Measurements from ENCODE around the gene LIAS. TPM values are rescaled to one million over a fixed set of nuclear protein-coding genes. Genes with fewer than 3 reads are reported as not detected.
A peak's percentile ranks its signal among the peaks of the same experiment; 100 is the strongest.
"Not testable (repeated sequence)": the region's sequence is repeated elsewhere in the genome, so short reads cannot be mapped to it uniquely, and the experiment has no call there.

The LIAS gene
- total RNA-seq, 1 donor from 2014 or later = 14.7 TPM

GRCh38 chr4:39452860-39453587 is 5.8 kb upstream of the LIAS start:
- no peak for DNase-seq (ENCODE audit: low spot score)

- no peak for DNase-seq (ENCODE audit: low spot score)
Observed at GRCh38 chr4:39453738-39454137, 5.1 kb upstream of the LIAS start.

- DNase-seq (ENCODE audit: low spot score) = no peak
Observed at GRCh38 chr4:39455486-39455885, 3.4 kb upstream of the LIAS start.

GRCh38 chr4:39456946-39457763 is 1.7 kb upstream of the LIAS start:
- DNase-seq (ENCODE audit: low spot score) = no peak

GRCh38 chr4:39458161-39458504 is 723 bp upstream of the LIAS start:
- not testable (repeated sequence) for DNase-seq (ENCODE audit: low spot score)

- no peak for DNase-seq (ENCODE audit: low spot score)
Observed at GRCh38 chr4:39464886-39465501, 6.1 kb downstream of the LIAS start.

GRCh38 chr4:39466747-39467146 is 7.9 kb downstream of the LIAS start:
- DNase-seq (ENCODE audit: low spot score) = no peak

GRCh38 chr4:39467464-39467863 is 8.6 kb downstream of the LIAS start:
- no peak for DNase-seq (ENCODE audit: low spot score)

- peak; percentile 42 for DNase-seq (ENCODE audit: low spot score)
Observed at GRCh38 chr4:39469429-39470077, 10.7 kb downstream of the LIAS start.

- DNase-seq (ENCODE audit: low spot score) = no peak
Observed at GRCh38 chr4:39470402-39470801, 11.5 kb downstream of the LIAS start.

GRCh38 chr4:39472396-39472795 is 13.5 kb downstream of the LIAS start:
- DNase-seq (ENCODE audit: low spot score) = no peak

GRCh38 chr4:39476187-39476895 is 17.5 kb downstream of the LIAS start:
- DNase-seq (ENCODE audit: low spot score) = no peak

GRCh38 chr4:39480251-39480650 is 21.4 kb downstream of the LIAS start:
- no peak for DNase-seq (ENCODE audit: low spot score)

GRCh38 chr4:39480902-39481695 is 22.2 kb downstream of the LIAS start:
- no peak for DNase-seq (ENCODE audit: low spot score)

- DNase-seq (ENCODE audit: low spot score) = no peak
Observed at GRCh38 chr4:39484582-39485272, 25.9 kb downstream of the LIAS start.

- DNase-seq (ENCODE audit: low spot score) = no peak
Observed at GRCh38 chr4:39486221-39486804, 27.5 kb downstream of the LIAS start.

GRCh38 chr4:39490322-39490721 is 31.5 kb downstream of the LIAS start:
- no peak for DNase-seq (ENCODE audit: low spot score)

GRCh38 chr4:39494354-39494753 is 35.5 kb downstream of the LIAS start:
- no peak for DNase-seq (ENCODE audit: low spot score)

GRCh38 chr4:39495446-39496213 is 36.8 kb downstream of the LIAS start:
- no peak for DNase-seq (ENCODE audit: low spot score)

All from mucosa of gallbladder (tissue), 1 donor.